HTR-8/SVneo (cell line): ENCODE results near the gene TSPAN5.

Experiments
- DNase-seq: peaks from one replicate; pipeline ENCODE4 v3.0.0; 2011; ENCODE audit warnings: low spot score, mixed read lengths; ENCODE audit not compliant: insufficient read length
- FAIRE-seq: peaks from 2 replicates; lab custom pipeline; 2011; peaks lifted over from hg19 to GRCh38; lab: Jason Lieb, UNC

The TSPAN5 gene

GRCh38 chr4:98430708-98431403 lies 227.6 kb downstream of the TSPAN5 start:
- DNase-seq = peak; percentile 19
- FAIRE-seq = no peak

GRCh38 chr4:98423009-98423408 lies 235.4 kb downstream of the TSPAN5 start:
- DNase-seq = no peak
- FAIRE-seq = no peak

GRCh38 chr4:98421111-98421510 lies 237.3 kb downstream of the TSPAN5 start:
- FAIRE-seq (no peak), DNase-seq (no peak)
